Endothelial cell of umbilical vein (primary cell): Measurements from ENCODE around the gene CLEC11A. TPM values are rescaled to one million over a fixed set of nuclear protein-coding genes. Genes with fewer than 3 reads are reported as not detected.

Experiments
- BruUV-seq: library from RNA; stranded (reverse); fragments of 400-500 nt; replicated peaks from 2 replicates; lab custom pipeline; 2021; lab: Mats Ljungman, UMichigan
- CTCF ChIA-PET: fragments of 300-600, 350-600 bp; sonication (Branson Sonifier 250); formaldehyde crosslinking; loops from one replicate; lab custom pipeline; 2021; ENCODE audit warnings: antibody characterized with exemption, inconsistent platforms; lab: Charles Lee
- POLR2A ChIA-PET: fragments of 300-600, 350-600 bp; sonication (Branson Sonifier 250); formaldehyde crosslinking; loops from one replicate; lab custom pipeline; 2021; ENCODE audit warnings: antibody characterized with exemption, inconsistent platforms; lab: Charles Lee
- DNase-seq: peaks from one replicate; pipeline ENCODE4 v3.0.0-alpha.2; 2011; ENCODE audit warnings: low read depth, low spot score
- FAIRE-seq: peaks from 2 replicates; lab custom pipeline; 2011; peaks lifted over from hg19 to GRCh38; lab: Jason Lieb, UNC
- H2AFZ ChIP-seq: 2 replicates; pipeline ENCODE4 v1.6.0; 2012; ENCODE audit warnings: low read depth, low read length, control low read depth, inconsistent platforms
- H3K27ac ChIP-seq: 2 replicates; pipeline ENCODE4 v1.5.1; 2011; ENCODE audit warnings: low read depth, mild to moderate bottlenecking, control low read depth, low read length, moderate library complexity; ENCODE audit not compliant: insufficient read depth
- H3K27me3 ChIP-seq, 2 experiments: 2 replicates each; pipeline versions ENCODE4 v1.6.0 to v1.6.1; 2011; ENCODE audit warnings: low read length in 2 of 2, mixed read lengths in 1 of 2; ENCODE audit not compliant: control insufficient read depth in 2 of 2, insufficient read depth in 2 of 2
- H3K36me3 ChIP-seq, 2 experiments: 2 replicates in 1 of 2; 3 replicates in 1 of 2; pipeline ENCODE4 v1.5.1; 2011; ENCODE audit warnings: low read length in 2 of 2, mild to moderate bottlenecking in 1 of 2, moderate library complexity in 1 of 2; ENCODE audit not compliant: control insufficient read depth in 2 of 2, insufficient read depth in 2 of 2; ENCODE audit errors: extremely low read depth in 1 of 2
- H3K4me1 ChIP-seq: 3 replicates; pipeline ENCODE4 v1.5.1; 2011; ENCODE audit warnings: mild to moderate bottlenecking, low read length; ENCODE audit not compliant: control insufficient read depth, insufficient read depth; ENCODE audit errors: extremely low read depth
- H3K4me2 ChIP-seq: 2 replicates; pipeline ENCODE4 v1.6.1; 2011; ENCODE audit warnings: low read length, control low read depth, mixed read lengths; ENCODE audit not compliant: insufficient read depth
- H3K4me3 ChIP-seq, 3 experiments: fragments of 200-600 bp in 1 of 3; sonication (generic), shearing (Covaris generic) in 1 of 3; replicated peaks in 1 of 3; 2 replicates each; pipeline ENCODE4 v1.5.1; 2011 to 2016; ENCODE audit warnings: control low read depth in 3 of 3, low read length in 3 of 3, mild to moderate bottlenecking in 2 of 3, inconsistent platforms in 1 of 3, low read depth in 1 of 3, moderate library complexity in 1 of 3; ENCODE audit not compliant: insufficient read depth in 1 of 3
- H3K79me2 ChIP-seq: 2 replicates; pipeline ENCODE4 v1.6.0; 2012; ENCODE audit warnings: low read length, inconsistent platforms; ENCODE audit not compliant: control insufficient read depth, insufficient read depth
- H3K9ac ChIP-seq: replicated peaks from 2 replicates; pipeline ENCODE3; 2011; ENCODE audit warnings: low read length, control low read depth; ENCODE audit not compliant: insufficient read depth; ENCODE audit errors: extremely low read depth
- H3K9me1 ChIP-seq: replicated peaks from 3 replicates; pipeline ENCODE4 v1.6.0; 2011; ENCODE audit warnings: mild to moderate bottlenecking, low read length; ENCODE audit not compliant: control insufficient read depth, insufficient read depth; ENCODE audit errors: extremely low read depth
- H3K9me3 ChIP-seq: replicated peaks from 2 replicates; pipeline ENCODE4 v1.5.1; 2012; ENCODE audit warnings: low read length, inconsistent platforms; ENCODE audit not compliant: control insufficient read depth, insufficient read depth
- H4K20me1 ChIP-seq: replicated peaks from 2 replicates; pipeline ENCODE3; 2011; ENCODE audit warnings: mild to moderate bottlenecking, low read length; ENCODE audit not compliant: control insufficient read depth, insufficient read depth; ENCODE audit errors: extremely low read depth
- CTCF ChIP-seq, 2 donors: IDR thresholded peaks; 1 replicate in 1 of 2; 2 replicates in 1 of 2; pipeline ENCODE4 v1.5.1; 2011; ENCODE audit warnings: low read length in 2 of 2, mild to moderate bottlenecking in 2 of 2, moderate library complexity in 2 of 2, control low read depth in 1 of 2, inconsistent platforms in 1 of 2, low read depth in 1 of 2; ENCODE audit not compliant: insufficient read depth in 1 of 2; ENCODE audit errors: extremely low read depth in 1 of 2
- EZH2 ChIP-seq: IDR thresholded peaks from 2 replicates; pipeline ENCODE4 v1.6.1; 2012; ENCODE audit warnings: borderline replicate concordance, low read depth, mild to moderate bottlenecking, moderate library complexity, low read length, inconsistent platforms; ENCODE audit not compliant: severe bottlenecking
- FOS ChIP-seq: IDR thresholded peaks from 2 replicates; pipeline ENCODE4 v1.6.1; 2011; ENCODE audit warnings: mild to moderate bottlenecking, low read length, moderate library complexity, borderline replicate concordance; ENCODE audit not compliant: insufficient read depth
- GATA2 ChIP-seq: IDR thresholded peaks from 2 replicates; pipeline ENCODE4 v1.7.0; 2011; ENCODE audit warnings: low read depth, mild to moderate bottlenecking, moderate library complexity, mixed read lengths, low read length; ENCODE audit not compliant: insufficient read length, insufficient read depth
- JUN ChIP-seq: IDR thresholded peaks from 2 replicates; pipeline ENCODE4 v1.6.1; 2011; ENCODE audit warnings: borderline replicate concordance, low read depth; ENCODE audit not compliant: insufficient read length, insufficient read depth
- MAX ChIP-seq: IDR thresholded peaks from 2 replicates; pipeline ENCODE4 v1.6.1; 2011; ENCODE audit not compliant: insufficient read depth, insufficient read length
- MYC ChIP-seq: IDR thresholded peaks from one replicate; pipeline ENCODE4 v1.6.1; 2011; ENCODE audit warnings: mild to moderate bottlenecking, low read depth, low read length
- POLR2AphosphoS5 ChIP-seq: IDR thresholded peaks from 2 replicates; pipeline ENCODE4 v1.6.1; 2012; ENCODE audit warnings: low read depth, mild to moderate bottlenecking, control low read depth, low read length, moderate library complexity; ENCODE audit not compliant: insufficient read depth
- dilution Hi-C: fragments of 300-500 bp; cut with MboI; formaldehyde crosslinking; loops from one replicate; pipeline ENCODE4 v1.15.0; 2019; ENCODE audit warnings: low sequenced_read_pairs; ENCODE audit not compliant: extremely low pct_ligation_motif_present
- intact Hi-C: fragments of 100-400 bp; cut with micrococcal nuclease; formaldehyde crosslinking; loops from one replicate; pipeline ENCODE4 v1.10.0; 2022
- polyA plus RNA-seq, 4 experiments: library from polyadenylated mRNA; depleted of rRNA in 3 of 4; stranded (reverse) in 3 of 4; unstranded in 1 of 4; fragments of >200 nt; gene quantifications; 2 replicates each; pipeline versions ENCODE4 v1.2.1 to v1.2.3, GENCODE V29; 2011 to 2012; ENCODE audit warnings: missing spikeins in 1 of 4
- total RNA-seq: library from RNA; stranded (reverse); gene quantifications from 2 replicates; pipeline ENCODE4 v1.2.3, GENCODE V29; 2021

Gene CLEC11A
- total and polyA plus RNA-seq, 2 donors (not counting 3 experiments of a cell fraction or from before 2014, with no cell fraction given): 10.4 to 30.1 TPM

- Histone ChIP-seq H3K36me3 (no peaks in the 10 kb centered on the region), H3K4me1 (peaks cover 6% of the 10 kb centered on the region), H3K9me1 (no peaks in the 10 kb centered on the region), H3K79me2 (no peaks in the 10 kb centered on the region), H4K20me1 (no peaks in the 10 kb centered on the region), H3K4me2 (no peak overlapping the region), H3K9me3 (no peaks in the 10 kb centered on the region), H3K9ac (no peak overlapping the region), H3K27me3 (peaks cover 6 to 11% of the 10 kb centered on the region in 2 experiments), H2AFZ (no peak overlapping the region), H3K27ac (no peak overlapping the region), H3K4me3 (no peak overlapping the region)
- ChIA-PET POLR2A (no interaction called here), CTCF (no interaction called here)
- no peak for DNase-seq
- TF ChIP-seq MAX: no peak
- no peak for TF ChIP-seq POLR2AphosphoS5
- TF ChIP-seq JUN: no peak
- TF ChIP-seq FOS: no peak
- TF ChIP-seq CTCF (IDR thresholded peaks at IDR 0.05; ENCODE audit: extremely low read depth in 1 of 2, insufficient read depth in 1 of 2, low read depth in 1 of 2, low read length in 2 of 2): no peak
- TF ChIP-seq GATA2: no peak
- TF ChIP-seq EZH2: no peak
- TF ChIP-seq MYC: no peak
- BruUV-seq: no TSS peak
- dilution Hi-C loops: no loop called here
- no peak for FAIRE-seq
- intact Hi-C loops: no loop called here
These were observed 16.8 kb downstream of the CLEC11A start for GRCh38 chr19:50739914-50740426.
